Astrocyte (in vitro differentiated cells and primary cell): ENCODE measurements around the gene INTS13. TPM values are rescaled to one million over a fixed set of nuclear protein-coding genes. Genes with fewer than 3 reads are reported as not detected.
"Not testable (repeated sequence)": the region's sequence is repeated elsewhere in the genome, so short reads cannot be mapped to it uniquely, and the experiment has no call there.

Experiments
- DNase-seq: peaks from one replicate; pipeline ENCODE4 v3.0.0-alpha.2; 2010; ENCODE audit warnings: low read depth
- FAIRE-seq: peaks from 2 replicates; lab custom pipeline; 2011; peaks lifted over from hg19 to GRCh38; lab: Jason Lieb, UNC
- H2AFZ ChIP-seq: 2 replicates; pipeline ENCODE4 v1.6.0; 2012; ENCODE audit warnings: low read depth, low read length, inconsistent platforms
- H3K27ac ChIP-seq: 2 replicates; pipeline ENCODE4 v1.5.1; 2011; ENCODE audit warnings: low read depth, low read length, inconsistent platforms
- H3K27me3 ChIP-seq: 2 replicates; pipeline ENCODE4 v1.6.0; 2011; ENCODE audit warnings: low read length, inconsistent platforms; ENCODE audit not compliant: insufficient read depth
- H3K36me3 ChIP-seq: 2 replicates; pipeline ENCODE4 v1.5.1; 2011; ENCODE audit warnings: low read length, inconsistent platforms; ENCODE audit not compliant: insufficient read depth
- H3K4me1 ChIP-seq: 2 replicates; pipeline ENCODE4 v1.5.1; 2011; ENCODE audit warnings: low read length, inconsistent platforms; ENCODE audit not compliant: insufficient read depth
- H3K4me2 ChIP-seq: 2 replicates; pipeline ENCODE4 v1.6.0; 2012; ENCODE audit warnings: low read length, inconsistent platforms
- H3K4me3 ChIP-seq: 2 replicates; pipeline ENCODE4 v1.5.1; 2011; ENCODE audit warnings: low read depth, mild to moderate bottlenecking, low read length, inconsistent platforms; ENCODE audit not compliant: insufficient read depth
- H3K79me2 ChIP-seq: 2 replicates; pipeline ENCODE4 v1.6.0; 2012; ENCODE audit warnings: mild to moderate bottlenecking, low read length, inconsistent platforms; ENCODE audit not compliant: insufficient read depth
- H3K9ac ChIP-seq: 2 replicates; pipeline ENCODE4 v1.6.0; 2012; ENCODE audit warnings: mild to moderate bottlenecking, low read length, inconsistent platforms
- H3K9me3 ChIP-seq: 2 replicates; pipeline ENCODE4 v1.5.1; 2012; ENCODE audit warnings: low read depth, mild to moderate bottlenecking, low read length, inconsistent platforms; ENCODE audit not compliant: insufficient read depth
- H4K20me1 ChIP-seq: 2 replicates; pipeline ENCODE4 v1.6.0; 2012; ENCODE audit warnings: low read length, inconsistent platforms; ENCODE audit not compliant: insufficient read depth
- H3K27ac Mint-ChIP-seq: one replicate; pipeline ENCODE4 v1.8.0; 2021; ENCODE audit warnings: mild to moderate bottlenecking, mixed read lengths; ENCODE audit not compliant: unreplicated experiment
- H3K27me3 Mint-ChIP-seq: one replicate; pipeline ENCODE4 v1.8.0; 2021; ENCODE audit warnings: low read depth, mixed read lengths; ENCODE audit not compliant: unreplicated experiment
- H3K36me3 Mint-ChIP-seq: one replicate; pipeline ENCODE4 v1.8.0; 2021; ENCODE audit warnings: low read depth, mixed read lengths; ENCODE audit not compliant: unreplicated experiment
- H3K4me1 Mint-ChIP-seq: one replicate; pipeline ENCODE4 v1.8.0; 2021; ENCODE audit warnings: low read depth, mixed read lengths; ENCODE audit not compliant: unreplicated experiment
- H3K4me3 Mint-ChIP-seq: one replicate; pipeline ENCODE4 v1.8.0; 2021; ENCODE audit warnings: mild to moderate bottlenecking, moderate library complexity, mixed read lengths; ENCODE audit not compliant: unreplicated experiment
- H3K9me3 Mint-ChIP-seq: one replicate; pipeline ENCODE4 v1.8.0; 2021; ENCODE audit warnings: mild to moderate bottlenecking, mixed read lengths; ENCODE audit not compliant: unreplicated experiment
- CTCF ChIP-seq: IDR thresholded peaks from 2 replicates; pipeline ENCODE4 v1.5.1; 2011; ENCODE audit warnings: low read depth, mild to moderate bottlenecking, inconsistent platforms, low read length, moderate library complexity; ENCODE audit not compliant: insufficient read depth
- EZH2 ChIP-seq: IDR thresholded peaks from 2 replicates; pipeline ENCODE4 v1.6.1; 2012; ENCODE audit warnings: mild to moderate bottlenecking, low read length, inconsistent platforms; ENCODE audit not compliant: insufficient read depth
- total RNA-seq: library from RNA; stranded (reverse); gene quantifications from 2 replicates; pipeline ENCODE4 v1.2.1, GENCODE V29; 2021

INTS13 gene
- total RNA-seq, 1 donor from 2014 or later: 33.7 TPM

- Histone ChIP-seq H3K27me3 (no peaks in the 10 kb centered on the region), H3K4me1 (no peaks in the 10 kb centered on the region), H3K9me3 (no peaks in the 10 kb centered on the region), H2AFZ (no peak overlapping the region), H3K4me2 (no peak overlapping the region), H3K36me3 (peaks cover 26% of the 10 kb centered on the region), H4K20me1 (no peaks in the 10 kb centered on the region), H3K79me2 (no peaks in the 10 kb centered on the region), H3K27ac (no peak overlapping the region), H3K9ac (no peak overlapping the region), H3K4me3 (no peak overlapping the region)
- no peak for TF ChIP-seq CTCF
- no peak for TF ChIP-seq EZH2
- no peaks in the 10 kb centered on the region for H3K9me3 Mint-ChIP-seq
- FAIRE-seq (no peak), DNase-seq (no peak)
- H3K4me1 Mint-ChIP-seq: no peaks in the 10 kb centered on the region
- H3K36me3 Mint-ChIP-seq: peaks cover 11% of the 10 kb centered on the region
- no peak overlapping the region for H3K27ac Mint-ChIP-seq
- H3K4me3 Mint-ChIP-seq: no peak overlapping the region
- no peaks in the 10 kb centered on the region for H3K27me3 Mint-ChIP-seq
These were observed 25.6 kb upstream of the INTS13 start for GRCh38 chr12:26963413-26963812.

GRCh38 chr12:26961803-26962202 lies 24.0 kb upstream of the INTS13 start:
- Mint-ChIP-seq H3K27ac (no peak overlapping the region), H3K4me1 (no peaks in the 10 kb centered on the region), H3K36me3 (peaks cover 9% of the 10 kb centered on the region), H3K27me3 (no peaks in the 10 kb centered on the region), H3K9me3 (no peaks in the 10 kb centered on the region), H3K4me3 (no peak overlapping the region)
- Histone ChIP-seq H4K20me1 (no peaks in the 10 kb centered on the region), H3K36me3 (peaks cover 27% of the 10 kb centered on the region), H3K27ac (no peak overlapping the region), H3K9ac (no peak overlapping the region), H3K9me3 (no peaks in the 10 kb centered on the region), H3K4me3 (no peak overlapping the region), H3K79me2 (no peaks in the 10 kb centered on the region), H3K4me1 (no peaks in the 10 kb centered on the region), H2AFZ (no peak overlapping the region), H3K27me3 (no peaks in the 10 kb centered on the region), H3K4me2 (no peak overlapping the region)
- no peak for DNase-seq
- TF ChIP-seq EZH2: no peak
- TF ChIP-seq CTCF: no peak
- FAIRE-seq: no peak

GRCh38 chr12:26961391-26961790 lies 23.6 kb upstream of the INTS13 start:
- H2AFZ ChIP-seq, H3K79me2 ChIP-seq, H3K9me3 ChIP-seq, H3K4me3 ChIP-seq, H4K20me1 ChIP-seq, H3K9ac ChIP-seq, H3K4me1 Mint-ChIP-seq, H3K27ac Mint-ChIP-seq, H3K27me3 Mint-ChIP-seq, H3K27me3 ChIP-seq, FAIRE-seq, H3K4me3 Mint-ChIP-seq, H3K4me1 ChIP-seq, H3K4me2 ChIP-seq, H3K9me3 Mint-ChIP-seq, H3K27ac ChIP-seq, DNase-seq: not testable (repeated sequence)
- H3K36me3 ChIP-seq: peaks cover 31% of the 10 kb centered on the region
- H3K36me3 Mint-ChIP-seq: peaks cover 11% of the 10 kb centered on the region
